Measurements from ENCODE around the gene SRSF7. TPM values are rescaled to one million over a fixed set of nuclear protein-coding genes. Genes with fewer than 3 reads are reported as not detected.
"Not testable (repeated sequence)": the region's sequence is repeated elsewhere in the genome, so short reads cannot be mapped to it uniquely, and the experiment has no call there.

The SRSF7 gene
- total and polyA plus RNA-seq, 4 donors: 115 to 162 (median 134) TPM

GRCh38 chr2:38709567-38710194 lies 41.5 kb downstream of the SRSF7 start:
- H3K9me3 ChIP-seq (ENCODE audit: control insufficient read depth, insufficient read depth, low read length): no peaks in the 10 kb centered on the region
- H3K4me1 ChIP-seq (ENCODE audit: control insufficient read depth, insufficient read depth, low read length): no peaks in the 10 kb centered on the region
- H3K27ac ChIP-seq (ENCODE audit: low read depth, low read length): no peak overlapping the region
- DNase-seq (ENCODE audit: low read depth in 4 of 6, low spot score in 6 of 6): peak in 1 of 6 donors; percentile 48
- no peaks in the 10 kb centered on the region for H3K27me3 ChIP-seq (ENCODE audit: control insufficient read depth, insufficient read depth, low read length)
- H3K36me3 ChIP-seq (ENCODE audit: control insufficient read depth, insufficient read depth, low read length): no peaks in the 10 kb centered on the region
- 24% methylated on average over 3 of the region's 5 CpGs for WGBS (ENCODE audit: insufficient coverage)
- no peak overlapping the region for H3K4me3 ChIP-seq (ENCODE audit: low read depth, low read length)

- no peaks in the 10 kb centered on the region for H3K4me1 ChIP-seq (ENCODE audit: control insufficient read depth, insufficient read depth, low read length)
- H3K9me3 ChIP-seq (ENCODE audit: control insufficient read depth, insufficient read depth, low read length): no peaks in the 10 kb centered on the region
- no peaks in the 10 kb centered on the region for H3K27me3 ChIP-seq (ENCODE audit: control insufficient read depth, insufficient read depth, low read length)
- H3K27ac ChIP-seq (ENCODE audit: low read depth, low read length): no peak overlapping the region
- DNase-seq (ENCODE audit: low read depth in 4 of 6, low spot score in 6 of 6): no peak
- no peaks in the 10 kb centered on the region for H3K36me3 ChIP-seq (ENCODE audit: control insufficient read depth, insufficient read depth, low read length)
- WGBS (ENCODE audit: insufficient coverage): 88% methylated on average over 7 of the region's 12 CpGs
- H3K4me3 ChIP-seq (ENCODE audit: low read depth, low read length): no peak overlapping the region
Measured at GRCh38 chr2:38708900-38709566, 42.1 kb downstream of the SRSF7 start.

GRCh38 chr2:38708491-38708890 lies 42.7 kb downstream of the SRSF7 start:
- H3K4me1 ChIP-seq (ENCODE audit: control insufficient read depth, insufficient read depth, low read length); H3K9me3 ChIP-seq (ENCODE audit: control insufficient read depth, insufficient read depth, low read length); H3K4me3 ChIP-seq (ENCODE audit: low read depth, low read length); DNase-seq (ENCODE audit: low read depth in 4 of 6, low spot score in 6 of 6); H3K36me3 ChIP-seq (ENCODE audit: control insufficient read depth, insufficient read depth, low read length); H3K27ac ChIP-seq (ENCODE audit: low read depth, low read length); H3K27me3 ChIP-seq (ENCODE audit: control insufficient read depth, insufficient read depth, low read length): not testable (repeated sequence)
- 75% methylated on average over 5 of the region's 9 CpGs for WGBS (ENCODE audit: insufficient coverage)

GRCh38 chr2:38706846-38707345 lies 44.3 kb downstream of the SRSF7 start:
- DNase-seq (ENCODE audit: low read depth in 4 of 6, low spot score in 6 of 6): no peak
- Histone ChIP-seq H3K4me3 (ENCODE audit: low read depth, low read length) (no peak overlapping the region), H3K4me1 (ENCODE audit: control insufficient read depth, insufficient read depth, low read length) (no peaks in the 10 kb centered on the region), H3K27ac (ENCODE audit: low read depth, low read length) (no peak overlapping the region), H3K36me3 (ENCODE audit: control insufficient read depth, insufficient read depth, low read length) (no peaks in the 10 kb centered on the region), H3K27me3 (ENCODE audit: control insufficient read depth, insufficient read depth, low read length) (no peaks in the 10 kb centered on the region), H3K9me3 (ENCODE audit: control insufficient read depth, insufficient read depth, low read length) (no peaks in the 10 kb centered on the region)
- 93% methylated on average over 3 of the region's 6 CpGs for WGBS (ENCODE audit: insufficient coverage)

GRCh38 chr2:38704664-38705063 lies 46.5 kb downstream of the SRSF7 start:
- Histone ChIP-seq H3K36me3 (ENCODE audit: control insufficient read depth, insufficient read depth, low read length) (no peaks in the 10 kb centered on the region), H3K4me1 (ENCODE audit: control insufficient read depth, insufficient read depth, low read length) (no peaks in the 10 kb centered on the region), H3K27ac (ENCODE audit: low read depth, low read length) (no peak overlapping the region), H3K9me3 (ENCODE audit: control insufficient read depth, insufficient read depth, low read length) (no peaks in the 10 kb centered on the region), H3K27me3 (ENCODE audit: control insufficient read depth, insufficient read depth, low read length) (no peaks in the 10 kb centered on the region), H3K4me3 (ENCODE audit: low read depth, low read length) (no peak overlapping the region)
- DNase-seq (ENCODE audit: low read depth in 4 of 6, low spot score in 6 of 6): no peak
- WGBS (ENCODE audit: insufficient coverage): 100% methylated on average over 1 of the region's 2 CpGs

GRCh38 chr2:38703336-38703735 lies 47.8 kb downstream of the SRSF7 start:
- not testable (repeated sequence) for H3K4me1 ChIP-seq (ENCODE audit: control insufficient read depth, insufficient read depth, low read length); H3K4me3 ChIP-seq (ENCODE audit: low read depth, low read length); H3K9me3 ChIP-seq (ENCODE audit: control insufficient read depth, insufficient read depth, low read length); DNase-seq (ENCODE audit: low read depth in 4 of 6, low spot score in 6 of 6); H3K27me3 ChIP-seq (ENCODE audit: control insufficient read depth, insufficient read depth, low read length); H3K27ac ChIP-seq (ENCODE audit: low read depth, low read length); H3K36me3 ChIP-seq (ENCODE audit: control insufficient read depth, insufficient read depth, low read length)
- 100% methylated on average over 3 of the region's 5 CpGs for WGBS (ENCODE audit: insufficient coverage)

GRCh38 chr2:38702413-38702812 lies 48.7 kb downstream of the SRSF7 start:
- no peaks in the 10 kb centered on the region for H3K4me1 ChIP-seq (ENCODE audit: control insufficient read depth, insufficient read depth, low read length)
- no peaks in the 10 kb centered on the region for H3K36me3 ChIP-seq (ENCODE audit: control insufficient read depth, insufficient read depth, low read length)
- WGBS (ENCODE audit: insufficient coverage): no CpG with 5 or more reads among the region's 1 CpG
- no peak overlapping the region for H3K27ac ChIP-seq (ENCODE audit: low read depth, low read length)
- no peak overlapping the region for H3K4me3 ChIP-seq (ENCODE audit: low read depth, low read length)
- no peak for DNase-seq (ENCODE audit: low read depth in 4 of 6, low spot score in 6 of 6)
- H3K27me3 ChIP-seq (ENCODE audit: control insufficient read depth, insufficient read depth, low read length): no peaks in the 10 kb centered on the region
- H3K9me3 ChIP-seq (ENCODE audit: control insufficient read depth, insufficient read depth, low read length): no peaks in the 10 kb centered on the region

GRCh38 chr2:38701542-38701941 lies 49.6 kb downstream of the SRSF7 start:
- Histone ChIP-seq H3K9me3 (ENCODE audit: control insufficient read depth, insufficient read depth, low read length) (no peaks in the 10 kb centered on the region), H3K27me3 (ENCODE audit: control insufficient read depth, insufficient read depth, low read length) (no peaks in the 10 kb centered on the region), H3K4me3 (ENCODE audit: low read depth, low read length) (no peak overlapping the region), H3K36me3 (ENCODE audit: control insufficient read depth, insufficient read depth, low read length) (no peaks in the 10 kb centered on the region), H3K27ac (ENCODE audit: low read depth, low read length) (no peak overlapping the region), H3K4me1 (ENCODE audit: control insufficient read depth, insufficient read depth, low read length) (no peaks in the 10 kb centered on the region)
- 100% methylated on average over 2 of the region's 4 CpGs for WGBS (ENCODE audit: insufficient coverage)
- no peak for DNase-seq (ENCODE audit: low read depth in 4 of 6, low spot score in 6 of 6)

- no peak overlapping the region for H3K4me3 ChIP-seq (ENCODE audit: low read depth, low read length)
- no peaks in the 10 kb centered on the region for H3K36me3 ChIP-seq (ENCODE audit: control insufficient read depth, insufficient read depth, low read length)
- H3K27ac ChIP-seq (ENCODE audit: low read depth, low read length): no peak overlapping the region
- H3K27me3 ChIP-seq (ENCODE audit: control insufficient read depth, insufficient read depth, low read length): no peaks in the 10 kb centered on the region
- no peaks in the 10 kb centered on the region for H3K4me1 ChIP-seq (ENCODE audit: control insufficient read depth, insufficient read depth, low read length)
- DNase-seq (ENCODE audit: low read depth in 4 of 6, low spot score in 6 of 6): no peak
- no peaks in the 10 kb centered on the region for H3K9me3 ChIP-seq (ENCODE audit: control insufficient read depth, insufficient read depth, low read length)
Measured at GRCh38 chr2:38700881-38701458, 50.2 kb downstream of the SRSF7 start.
